Body of pancreas (tissue), 4 donors: ENCODE data around the gene RALA. TPM values are rescaled to one million over a fixed set of nuclear protein-coding genes. Genes with fewer than 3 reads are reported as not detected.

Experiments used
- ATAC-seq: fragments of 150-250 bp; one replicate; pipeline ENCODE4 v1.9.1; 2016
- DNase-seq, 4 donors: peaks; one replicate each; pipeline ENCODE4 v3.0.0-alpha.2; 2019
- H3K27ac ChIP-seq, 4 donors: fragments of 200-600 bp; sonication (generic); 1 replicate in 3 of 4; 2 replicates in 1 of 4; pipeline versions ENCODE4 v1.5.1 to v1.6.1; 2016 to 2019; ENCODE audit warnings: mild to moderate bottlenecking in 1 of 4, mixed read lengths in 1 of 4, moderate library complexity in 1 of 4
- H3K27me3 ChIP-seq, 2 donors: fragments of 200-600 bp; sonication (generic); one replicate each; pipeline ENCODE4 v1.6.0; 2016; ENCODE audit warnings: mild to moderate bottlenecking in 1 of 2
- H3K36me3 ChIP-seq, 2 donors: fragments of 200-600 bp; sonication (generic); replicated peaks in 1 of 2; 2 replicates each; pipeline ENCODE4 v1.5.1; 2016; ENCODE audit warnings: low read depth in 2 of 2; ENCODE audit not compliant: insufficient read depth in 1 of 2
- H3K4me1 ChIP-seq: fragments of 200-600 bp; sonication (generic); one replicate; pipeline ENCODE4 v1.6.0; 2016
- H3K4me3 ChIP-seq, 2 donors: fragments of 200-600 bp; sonication (generic); 1 replicate in 1 of 2; 2 replicates in 1 of 2; pipeline ENCODE4 v1.5.1; 2016 to 2019
- H3K9me3 ChIP-seq, 3 donors: fragments of 200-600 bp; sonication (generic); 1 replicate in 2 of 3; 2 replicates in 1 of 3; pipeline ENCODE4 v1.5.1; 2016
- CTCF ChIP-seq, 7 experiments: fragments of 450-650 bp in 4 of 7; fragments of 200-600 bp in 3 of 7; sonication (generic) in 3 of 7; IDR thresholded peaks; one replicate each; pipeline ENCODE4 v1.5.1; 2016 to 2019; ENCODE audit warnings: antibody characterized with exemption in 7 of 7
- POLR2A ChIP-seq, 3 donors: fragments of 450-650 bp; IDR thresholded peaks; one replicate each; pipeline ENCODE4 v1.6.1; 2016; ENCODE audit warnings: antibody characterized with exemption in 3 of 3, mild to moderate bottlenecking in 2 of 3
- WGBS, 2 donors: methylation state at CpG; one replicate each; pipeline ENCODE4 v1.1.5; 2017; 5-methylcytosine and 5-hydroxymethylcytosine counted together
- intact Hi-C: fragments of 100-400 bp; cut with DNase I; formaldehyde crosslinking; loops from one replicate; pipeline ENCODE4 v1.15.1; 2023
- total RNA-seq, 2 donors: library from RNA; depleted of rRNA; stranded (reverse); fragments of >200 nt; gene quantifications; one replicate each; pipeline ENCODE4 v1.1.0, GENCODE V29; 2016

The RALA gene
- total RNA-seq, 2 donors from 2014 or later = 10.5 to 14.5 TPM

GRCh38 chr7:39695852-39696586, 72.6 kb downstream of the RALA start:
- H3K4me1 ChIP-seq = no peaks in the 10 kb centered on the region
- ATAC-seq (no peak), DNase-seq (no peak)
- intact Hi-C loops = no loop called here
- H3K4me3 ChIP-seq = no peak overlapping the region
- H3K36me3 ChIP-seq = peaks cover 0 to 9% of the 10 kb centered on the region in 2 donors
- H3K27me3 ChIP-seq = no peaks in the 10 kb centered on the region
- 86 to 90% methylated on average over 3 of the region's 3 CpGs for WGBS, 2 donors
- TF ChIP-seq POLR2A (IDR thresholded peaks at IDR 0.05) = no peak
- no peak for TF ChIP-seq CTCF (IDR thresholded peaks at IDR 0.05)
- no peak overlapping the region for H3K27ac ChIP-seq
- H3K9me3 ChIP-seq = no peaks in the 10 kb centered on the region

GRCh38 chr7:39696631-39697030, 73.3 kb downstream of the RALA start:
- no peak for ATAC-seq
- Histone ChIP-seq H3K27me3 (no peaks in the 10 kb centered on the region), H3K4me3 (no peak overlapping the region), H3K4me1 (no peaks in the 10 kb centered on the region), H3K36me3 (peaks cover 0 to 4% of the 10 kb centered on the region in 2 donors), H3K27ac (no peak overlapping the region), H3K9me3 (no peaks in the 10 kb centered on the region)
- WGBS, 2 donors = 71 to 74% methylated on average over 3 of the region's 3 CpGs
- intact Hi-C loops = no loop called here
- TF ChIP-seq POLR2A (IDR thresholded peaks at IDR 0.05) (no peak), CTCF (IDR thresholded peaks at IDR 0.05) (no peak)
- DNase-seq = no peak

- Histone ChIP-seq H3K9me3 (no peaks in the 10 kb centered on the region), H3K36me3 (peaks cover 0 to 4% of the 10 kb centered on the region in 2 donors), H3K27me3 (no peaks in the 10 kb centered on the region), H3K4me1 (no peaks in the 10 kb centered on the region), H3K27ac (no peak overlapping the region), H3K4me3 (no peak overlapping the region)
- ATAC-seq = no peak
- no peak for DNase-seq
- 90 to 91% methylated on average over 1 of the region's 1 CpG for WGBS, 2 donors
- intact Hi-C loops = no loop called here
- TF ChIP-seq CTCF (IDR thresholded peaks at IDR 0.05) (no peak), POLR2A (IDR thresholded peaks at IDR 0.05) (no peak)
These were observed 74.1 kb downstream of the RALA start for GRCh38 chr7:39697483-39697882.

- DNase-seq = no peak
- no peak for TF ChIP-seq POLR2A (IDR thresholded peaks at IDR 0.05)
- TF ChIP-seq CTCF (IDR thresholded peaks at IDR 0.05) = no peak
- Histone ChIP-seq H3K27me3 (no peaks in the 10 kb centered on the region), H3K27ac (no peak overlapping the region), H3K36me3 (peaks cover 0 to 4% of the 10 kb centered on the region in 2 donors), H3K4me1 (no peaks in the 10 kb centered on the region), H3K9me3 (no peaks in the 10 kb centered on the region), H3K4me3 (no peak overlapping the region)
- no peak for ATAC-seq
- intact Hi-C loops = no loop called here
- 89 to 93% methylated on average over 2 of the region's 2 CpGs for WGBS, 2 donors
These were observed 76.8 kb downstream of the RALA start for GRCh38 chr7:39700165-39700564.

- H3K36me3 ChIP-seq = peaks cover 0 to 4% of the 10 kb centered on the region in 2 donors
- no peaks in the 10 kb centered on the region for H3K4me1 ChIP-seq
- no peaks in the 10 kb centered on the region for H3K27me3 ChIP-seq
- no peak overlapping the region for H3K27ac ChIP-seq
- WGBS, 2 donors = 75 to 90% methylated on average over 8 of the region's 8 CpGs
- ATAC-seq = no peak
- DNase-seq = peak in 2 of 4 donors; percentile 22 to 58
- H3K4me3 ChIP-seq = no peak overlapping the region
- intact Hi-C loops = no loop called here
- TF ChIP-seq POLR2A (IDR thresholded peaks at IDR 0.05) (no peak), CTCF (IDR thresholded peaks at IDR 0.05) (no peak)
- H3K9me3 ChIP-seq = no peaks in the 10 kb centered on the region
These were observed 77.6 kb downstream of the RALA start for GRCh38 chr7:39700932-39701331.
